NCI-H226 (cell line): Measurements from ENCODE around the gene NPFFR1.
"Not testable (repeated sequence)": the region's sequence is repeated elsewhere in the genome, so short reads cannot be mapped to it uniquely, and the experiment has no call there.

Experiments used
- DNase-seq: peaks from one replicate; pipeline ENCODE4 v3.0.0-alpha.2; 2015

Gene NPFFR1

GRCh38 chr10:70254778-70255328, 29.0 kb downstream of the NPFFR1 start:
- DNase-seq, result no peak

- DNase-seq, result no peak
Observed at GRCh38 chr10:70253878-70254765, 29.7 kb downstream of the NPFFR1 start.

- DNase-seq, result no peak
Observed at GRCh38 chr10:70250961-70251680, 32.7 kb downstream of the NPFFR1 start.

- DNase-seq, result no peak
Observed at GRCh38 chr10:70247360-70247759, 36.4 kb downstream of the NPFFR1 start.

GRCh38 chr10:70241081-70241480, 42.7 kb downstream of the NPFFR1 start:
- DNase-seq, result no peak

- not testable (repeated sequence) for DNase-seq
Observed at GRCh38 chr10:70239986-70240385, 43.8 kb downstream of the NPFFR1 start.

- not testable (repeated sequence) for DNase-seq
Observed at GRCh38 chr10:70239077-70239976, 44.5 kb downstream of the NPFFR1 start.

- DNase-seq, result not testable (repeated sequence)
Observed at GRCh38 chr10:70237958-70238536, 45.8 kb downstream of the NPFFR1 start.

GRCh38 chr10:70234668-70235447, 48.9 kb downstream of the NPFFR1 start:
- peak; percentile 60 for DNase-seq

GRCh38 chr10:70233939-70234300, 49.9 kb downstream of the NPFFR1 start:
- DNase-seq, result no peak

GRCh38 chr10:70233109-70233938, 50.5 kb downstream of the NPFFR1 start, which contains the start of gene PPA1:
Gene PPA1 (minus strand): TSS chr10:70233429. CDS start chr10:70233327, 102 bp downstream.
- DNase-seq, result peak; percentile 95

GRCh38 chr10:70232859-70233108, 51.0 kb downstream of the NPFFR1 start:
- no peak for DNase-seq

GRCh38 chr10:70232155-70232858, 51.5 kb downstream of the NPFFR1 start:
- peak; percentile 55 for DNase-seq

- no peak for DNase-seq
Observed at GRCh38 chr10:70228491-70228890, 55.3 kb downstream of the NPFFR1 start.

- DNase-seq, result no peak
Observed at GRCh38 chr10:70227548-70228320, 56.1 kb downstream of the NPFFR1 start.

- DNase-seq, result peak; percentile 50
Observed at GRCh38 chr10:70223728-70224127, 60.1 kb downstream of the NPFFR1 start.

- not testable (repeated sequence) for DNase-seq
Observed at GRCh38 chr10:70222811-70223447, 60.9 kb downstream of the NPFFR1 start.

- peak; percentile 38 for DNase-seq
Observed at GRCh38 chr10:70222340-70222794, 61.4 kb downstream of the NPFFR1 start.

- DNase-seq, result no peak
Observed at GRCh38 chr10:70221030-70221429, 62.8 kb downstream of the NPFFR1 start.
